B cell (primary cell): ENCODE results near the gene MUC3A. TPM values are rescaled to one million over a fixed set of nuclear protein-coding genes. Genes with fewer than 3 reads are reported as not detected.

Experiments
- ATAC-seq: fragments of 200-7000 bp; cut with Tn5 transposase; one replicate; pipeline ENCODE4 v1.10.0; 2021; ENCODE audit warnings: low read depth, mild to moderate bottlenecking, moderate number of reproducible peaks, moderate library complexity
- CTCF ChIA-PET: fragments of 350-600 bp; sonication (Branson Sonifier 250); formaldehyde crosslinking; loops from one replicate; lab custom pipeline; 2021; ENCODE audit warnings: antibody characterized with exemption, inconsistent platforms; lab: Charles Lee
- POLR2A ChIA-PET: fragments of 350-600 bp; sonication (Branson Sonifier 250); formaldehyde crosslinking; loops from one replicate; lab custom pipeline; 2021; ENCODE audit warnings: antibody characterized with exemption; lab: Charles Lee
- DNase-seq: peaks from one replicate; pipeline ENCODE4 v3.0.0; 2013
- H2AFZ ChIP-seq: 2 replicates; pipeline ENCODE4 v1.6.1; 2012; ENCODE audit warnings: mild to moderate bottlenecking, low read depth, low read length; ENCODE audit not compliant: insufficient read depth, poor library complexity, severe bottlenecking
- H3K27ac ChIP-seq, 2 donors: 1 replicate in 1 of 2; 2 replicates in 1 of 2; pipeline ENCODE4 v1.5.1; 2012 to 2013; ENCODE audit warnings: low read length in 2 of 2, mild to moderate bottlenecking in 2 of 2, moderate library complexity in 1 of 2
- H3K27me3 ChIP-seq, 4 experiments: fragments of 200-600 bp in 1 of 4; sonication (generic) in 1 of 4; replicated peaks in 1 of 4; 1 replicate in 2 of 4; 2 replicates in 2 of 4; pipeline versions ENCODE4 v1.6.1 to v1.7.0; 2013 to 2016; ENCODE audit warnings: low read length in 3 of 4, mild to moderate bottlenecking in 2 of 4, mixed read lengths in 1 of 4, moderate library complexity in 1 of 4; ENCODE audit not compliant: insufficient read depth in 4 of 4, control insufficient read depth in 3 of 4; ENCODE audit errors: control extremely low read depth in 1 of 4
- H3K36me3 ChIP-seq, 2 experiments: replicated peaks in 1 of 2; 1 replicate in 1 of 2; 2 replicates in 1 of 2; pipeline versions ENCODE4 v1.6.1 to v1.7.1; 2013; ENCODE audit warnings: low read length in 1 of 2; ENCODE audit not compliant: insufficient read depth in 2 of 2, control insufficient read depth in 1 of 2; ENCODE audit errors: control extremely low read depth in 1 of 2, extremely low read depth in 1 of 2
- H3K4me1 ChIP-seq, 2 donors: fragments of 200-600 bp in 1 of 2; sonication (generic) in 1 of 2; 1 replicate in 1 of 2; 2 replicates in 1 of 2; pipeline versions ENCODE4 v1.5.1 to v1.6.1; 2013 to 2017; ENCODE audit warnings: low read length in 2 of 2; ENCODE audit not compliant: control insufficient read depth in 2 of 2, insufficient read depth in 2 of 2
- H3K4me2 ChIP-seq: replicated peaks from 2 replicates; pipeline ENCODE3; 2012; ENCODE audit warnings: mild to moderate bottlenecking, low read depth, low read length; ENCODE audit not compliant: poor library complexity, severe bottlenecking
- H3K4me3 ChIP-seq, 5 experiments: fragments of 200-600 bp in 1 of 5; sonication (generic) in 1 of 5; 1 replicate in 3 of 5; 2 replicates in 2 of 5; pipeline versions ENCODE4 v1.5.1 to v1.7.0; 2011 to 2016; ENCODE audit warnings: low read length in 4 of 5, mild to moderate bottlenecking in 4 of 5, low read depth in 2 of 5, control low read depth in 1 of 5, moderate library complexity in 1 of 5; ENCODE audit not compliant: insufficient read depth in 1 of 5; ENCODE audit errors: control extremely low read depth in 1 of 5, extremely low read depth in 1 of 5
- H3K79me2 ChIP-seq: fragments of 200-600 bp; sonication (generic); one replicate; pipeline ENCODE4 v1.6.0; 2016; ENCODE audit warnings: low read length; ENCODE audit not compliant: control insufficient read depth, insufficient read depth
- H3K9ac ChIP-seq: fragments of 200-600 bp; sonication (generic); 2 replicates; pipeline ENCODE4 v1.6.1; 2017; ENCODE audit warnings: mild to moderate bottlenecking, low read length, moderate library complexity
- H3K9me3 ChIP-seq, 3 donors: one replicate each; pipeline versions ENCODE4 v1.6.1 to v1.7.1; 2013; ENCODE audit warnings: low read length in 2 of 3; ENCODE audit not compliant: control insufficient read depth in 2 of 3, insufficient read depth in 1 of 3; ENCODE audit errors: control extremely low read depth in 1 of 3
- H4K20me1 ChIP-seq: 2 replicates; pipeline ENCODE4 v1.6.0; 2012; ENCODE audit warnings: mild to moderate bottlenecking, low read length; ENCODE audit not compliant: insufficient read depth, control insufficient read depth, poor library complexity, severe bottlenecking
- H3K27ac Mint-ChIP-seq: one replicate; pipeline ENCODE4 v1.8.0; 2021; ENCODE audit warnings: mixed read lengths
- H3K27me3 Mint-ChIP-seq: one replicate; pipeline ENCODE4 v1.8.0; 2021; ENCODE audit warnings: mixed read lengths
- H3K4me1 Mint-ChIP-seq: one replicate; pipeline ENCODE4 v1.8.0; 2021; ENCODE audit warnings: mixed read lengths
- H3K4me3 Mint-ChIP-seq: one replicate; pipeline ENCODE4 v1.8.0; 2021; ENCODE audit warnings: mixed read lengths
- H3K9me3 Mint-ChIP-seq: one replicate; pipeline ENCODE4 v1.8.0; 2022; ENCODE audit warnings: mixed read lengths; ENCODE audit not compliant: insufficient read depth
- CTCF ChIP-seq: fragments of 200-600 bp; IDR thresholded peaks from one replicate; pipeline ENCODE4 v1.8.0; 2022; ENCODE audit warnings: antibody characterized with exemption, mild to moderate bottlenecking
- EZH2 ChIP-seq: IDR thresholded peaks from 2 replicates; pipeline ENCODE4 v1.6.1; 2012; ENCODE audit warnings: borderline replicate concordance, low read depth, mild to moderate bottlenecking, moderate library complexity, low read length; ENCODE audit not compliant: insufficient read depth, poor library complexity, severe bottlenecking
- WGBS: methylation state at CpG from one replicate; pipeline ENCODE4 v1.1.5; 2013; ENCODE audit warnings: missing lambda C conversion rate; ENCODE audit not compliant: insufficient coverage; 5-methylcytosine and 5-hydroxymethylcytosine counted together
- intact Hi-C: fragments of 100-400 bp; cut with micrococcal nuclease; formaldehyde crosslinking; loops from one replicate; pipeline ENCODE4 v1.10.0; 2022
- polyA plus RNA-seq: library from polyadenylated mRNA; depleted of rRNA; stranded (reverse); fragments of >200 nt; gene quantifications from 2 replicates; pipeline ENCODE4 v1.2.3, GENCODE V29; 2012
- total RNA-seq, 2 donors: library from RNA; stranded (reverse); fragments of 120-200 nt in 1 of 2; gene quantifications; 1 replicate in 1 of 2; 2 replicates in 1 of 2; pipeline versions ENCODE4 v1.2.3 to v1.2.4, GENCODE V29; 2013 to 2022

Gene MUC3A
- total and polyA plus RNA-seq, 2 donors (not counting 1 experiment from before 2014, with no cell fraction given), result not detected

GRCh38 chr7:100969066-100969615 lies 19.8 kb downstream of the MUC3A start, which contains the start of gene MUC12:
Gene MUC12, plus strand, starts transcription at chr7:100969565. Its CDS starts 58 bp downstream, at chr7:100969623.
- peaks cover 0 to 39% (median 3%) of the 10 kb centered on the region in 3 donors for H3K9me3 ChIP-seq
- H3K9me3 Mint-ChIP-seq, result peaks cover 2% of the 10 kb centered on the region
- intact Hi-C loops, result no loop called here
- ChIA-PET POLR2A (no interaction called here), CTCF (no interaction called here)
- no peaks in the 10 kb centered on the region for H4K20me1 ChIP-seq
- H3K9ac ChIP-seq, result no peak within 1 kb of the TSS
- H3K4me1 ChIP-seq, result peaks cover 21 to 28% of the 10 kb centered on the region in 2 donors
- no peak within 1 kb of the TSS for H3K27ac ChIP-seq
- H3K4me3 Mint-ChIP-seq, result no peak within 1 kb of the TSS
- DNase-seq, result no peak
- peaks cover 52% of the 10 kb centered on the region for H3K27me3 Mint-ChIP-seq
- no peaks in the 10 kb centered on the region for H3K36me3 ChIP-seq
- TF ChIP-seq CTCF (no peak), EZH2 (no peak)
- peaks cover 0 to 47% (median 32%) of the 10 kb centered on the region in 4 experiments for H3K27me3 ChIP-seq
- H2AFZ ChIP-seq, result no peak within 1 kb of the TSS
- H3K4me1 Mint-ChIP-seq, result peaks cover 21% of the 10 kb centered on the region
- no peak within 1 kb of the TSS for H3K27ac Mint-ChIP-seq
- no peaks in the 10 kb centered on the region for H3K79me2 ChIP-seq
- 67% methylated on average over 12 of the region's 12 CpGs for WGBS
- ATAC-seq, result no peak
- no peak within 1 kb of the TSS for H3K4me2 ChIP-seq
- no peak within 1 kb of the TSS for H3K4me3 ChIP-seq

GRCh38 chr7:100971111-100972001 lies 22.0 kb downstream of the MUC3A start:
- no peak for TF ChIP-seq CTCF
- TF ChIP-seq EZH2, result no peak
- POLR2A ChIA-PET, result no interaction called here
- Mint-ChIP-seq H3K9me3 (peaks cover 5% of the 10 kb centered on the region), H3K27ac (no peak overlapping the region), H3K4me1 (peaks cover 12% of the 10 kb centered on the region), H3K4me3 (no peak overlapping the region), H3K27me3 (peaks cover 52% of the 10 kb centered on the region)
- Histone ChIP-seq H2AFZ (no peak overlapping the region), H3K4me1 (peaks cover 9 to 12% of the 10 kb centered on the region in 2 donors), H3K4me3 (no peak overlapping the region), H3K79me2 (no peaks in the 10 kb centered on the region), H4K20me1 (no peaks in the 10 kb centered on the region), H3K9ac (no peak overlapping the region), H3K27me3 (peaks cover 0 to 29% (median 18%) of the 10 kb centered on the region in 4 experiments), H3K4me2 (no peak overlapping the region), H3K36me3 (no peaks in the 10 kb centered on the region), H3K9me3 (peaks cover 0 to 29% (median 3%) of the 10 kb centered on the region in 3 donors), H3K27ac (no peak overlapping the region)
- intact Hi-C loops, result no loop called here
- 70% methylated on average over 6 of the region's 14 CpGs for WGBS
- CTCF ChIA-PET, result no interaction called here
- DNase-seq (no peak), ATAC-seq (no peak)
